Measurements from ENCODE around the gene HOXC9. TPM values are rescaled to one million over a fixed set of nuclear protein-coding genes. Genes with fewer than 3 reads are reported as not detected.

Gene HOXC9
- total RNA-seq, 4 donors from 2014 or later: 1.5 to 7.8 (median 1.7) TPM; not detected in 1

- H3K4me1 ChIP-seq: no peaks in the 10 kb centered on the region
- H3K27me3 ChIP-seq: peaks cover 0 to 6% of the 10 kb centered on the region in 2 donors
- no peaks in the 10 kb centered on the region for H3K36me3 ChIP-seq
- H3K9me3 ChIP-seq: no peaks in the 10 kb centered on the region
- no peak for DNase-seq
- intact Hi-C loops (cut with DNase I; ENCODE audit: low total_unique reads): no loop called here
- TF ChIP-seq CTCF (IDR thresholded peaks at IDR 0.05) (no peak), POLR2A (IDR thresholded peaks at IDR 0.05) (no peak)
- no peak overlapping the region for H3K27ac ChIP-seq
- no peak overlapping the region for H3K4me3 ChIP-seq
Observed at GRCh38 chr12:54036620-54037359, 36.8 kb downstream of the HOXC9 start.

DNA sequence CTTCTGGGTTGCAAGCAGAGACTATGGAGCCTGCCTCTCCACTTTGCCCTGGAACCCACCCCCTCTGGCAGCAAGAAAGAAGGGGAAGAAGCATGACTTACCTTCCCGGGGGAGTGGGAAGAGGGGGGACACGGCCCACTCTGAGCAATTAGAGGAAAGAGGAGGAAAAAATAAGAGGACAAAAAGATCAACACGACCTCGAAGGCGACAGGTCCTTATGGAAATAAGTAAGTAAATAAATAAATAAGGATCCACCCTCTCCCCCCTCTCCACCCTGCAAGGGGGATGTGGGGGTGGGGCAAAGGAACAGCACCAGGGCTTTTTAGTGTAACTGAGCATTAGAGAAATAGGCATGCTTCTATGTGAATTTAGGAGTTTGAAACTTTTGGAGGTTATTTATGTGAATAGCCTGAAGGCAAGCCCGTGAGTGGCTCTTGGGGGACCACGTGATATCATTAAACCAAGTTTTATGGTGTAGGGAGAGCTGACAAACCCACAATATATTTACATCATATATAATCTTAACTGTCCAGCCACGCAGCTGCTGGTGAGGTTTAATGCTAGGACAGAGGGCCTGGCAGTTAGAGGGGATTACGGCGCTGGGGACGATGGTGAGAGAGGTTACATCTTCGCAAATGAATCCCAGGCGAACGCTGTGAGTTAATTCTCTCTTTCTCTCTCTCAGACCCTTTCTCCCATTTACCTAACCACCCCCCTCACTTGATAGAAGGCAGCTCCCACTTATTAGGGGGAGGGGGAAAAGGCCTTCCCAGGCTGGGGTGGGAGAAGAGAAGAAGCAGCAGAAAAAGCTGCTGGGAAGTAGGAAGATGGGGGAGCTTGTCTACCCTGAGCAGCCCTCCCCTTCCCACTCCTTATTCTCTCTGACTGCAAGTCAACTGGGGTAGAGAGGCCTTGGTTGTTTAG lies 37.7 kb downstream of the HOXC9 start:
- no peak for DNase-seq
- H3K9me3 ChIP-seq: no peaks in the 10 kb centered on the region
- intact Hi-C loops (cut with DNase I; ENCODE audit: low total_unique reads): no loop called here
- no peak overlapping the region for H3K4me3 ChIP-seq
- no peaks in the 10 kb centered on the region for H3K4me1 ChIP-seq
- TF ChIP-seq POLR2A (IDR thresholded peaks at IDR 0.05) (no peak), CTCF (IDR thresholded peaks at IDR 0.05) (no peak)
- H3K27me3 ChIP-seq: peaks cover 0 to 6% of the 10 kb centered on the region in 2 donors
- no peaks in the 10 kb centered on the region for H3K36me3 ChIP-seq
- no peak overlapping the region for H3K27ac ChIP-seq

DNA sequence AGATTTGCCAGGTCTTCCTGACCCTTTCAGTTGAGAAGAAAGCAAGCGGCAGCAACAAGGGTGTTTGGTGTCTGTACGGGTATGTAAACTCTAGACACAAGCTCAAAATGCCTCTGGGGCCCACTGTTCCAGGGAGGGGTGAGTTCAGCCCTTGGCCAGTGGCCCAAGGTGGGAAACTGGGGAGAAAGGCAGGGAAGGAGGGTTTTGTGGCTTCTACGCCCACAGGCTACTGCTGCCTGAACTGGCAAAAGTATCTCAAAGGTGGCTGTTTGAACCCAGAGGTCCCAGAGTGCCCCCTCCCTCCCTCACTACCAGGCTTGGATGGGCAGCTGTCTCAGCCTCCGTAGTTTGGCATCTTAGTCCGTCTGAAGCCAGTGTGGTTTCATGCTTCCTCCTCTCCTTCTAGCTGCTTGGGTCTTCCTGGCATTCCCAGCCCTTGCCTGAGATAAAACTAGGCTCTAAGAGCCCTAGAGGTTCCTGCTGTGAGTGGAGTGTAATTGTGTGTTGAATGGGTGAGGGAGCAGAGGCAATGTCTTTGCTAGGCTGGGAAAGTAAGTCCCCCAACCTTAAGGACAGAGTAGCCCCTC lies 38.4 kb downstream of the HOXC9 start:
- DNase-seq: no peak
- H3K36me3 ChIP-seq: no peaks in the 10 kb centered on the region
- TF ChIP-seq POLR2A (IDR thresholded peaks at IDR 0.05): no peak
- TF ChIP-seq CTCF (IDR thresholded peaks at IDR 0.05): no peak
- intact Hi-C loops (cut with DNase I; ENCODE audit: low total_unique reads): no loop called here
- no peak overlapping the region for H3K27ac ChIP-seq
- H3K27me3 ChIP-seq: peaks cover 0 to 6% of the 10 kb centered on the region in 2 donors
- no peaks in the 10 kb centered on the region for H3K9me3 ChIP-seq
- no peak overlapping the region for H3K4me3 ChIP-seq
- peaks cover 0 to 4% of the 10 kb centered on the region in 2 donors for H3K4me1 ChIP-seq

DNA sequence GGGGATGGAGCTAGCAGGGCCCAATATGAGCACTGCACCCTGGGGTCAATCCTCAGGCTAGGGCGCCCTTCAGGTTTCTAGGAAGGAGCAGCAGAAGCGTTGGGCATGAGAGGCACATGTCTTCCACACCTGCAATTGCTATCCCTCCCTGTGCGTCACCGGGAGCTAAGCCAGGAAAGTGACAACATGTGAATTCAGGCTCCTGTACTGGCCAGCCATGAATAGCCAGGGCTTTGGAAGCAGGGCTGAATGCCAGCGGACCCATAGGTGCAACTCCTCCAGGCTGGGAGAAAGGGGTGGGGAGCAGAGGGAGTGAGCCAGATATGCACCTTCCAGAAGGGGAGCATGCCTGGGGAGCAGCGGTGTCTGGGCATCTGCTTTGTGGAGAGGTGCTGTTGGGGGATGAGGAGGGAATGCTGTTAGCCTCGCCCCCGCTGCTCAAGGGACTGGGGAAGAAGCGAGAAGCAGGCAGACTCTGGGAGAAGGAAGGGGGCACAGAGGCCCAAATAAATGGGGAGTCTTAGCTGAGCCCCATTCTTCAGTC lies 39.0 kb downstream of the HOXC9 start:
- TF ChIP-seq CTCF (IDR thresholded peaks at IDR 0.05): no peak
- TF ChIP-seq POLR2A (IDR thresholded peaks at IDR 0.05): no peak
- Histone ChIP-seq H3K36me3 (no peaks in the 10 kb centered on the region), H3K27me3 (peaks cover 0 to 6% of the 10 kb centered on the region in 2 donors), H3K4me3 (no peak overlapping the region), H3K4me1 (peaks cover 0 to 9% of the 10 kb centered on the region in 2 donors), H3K27ac (no peak overlapping the region), H3K9me3 (no peaks in the 10 kb centered on the region)
- intact Hi-C loops (cut with DNase I; ENCODE audit: low total_unique reads): no loop called here
- no peak for DNase-seq
